Astrocyte (in vitro differentiated cells and primary cell): ENCODE data around the gene MX2.

Experiments
- CTCF ChIP-seq: IDR thresholded peaks from 2 replicates; pipeline ENCODE4 v1.5.1; 2011; ENCODE audit warnings: low read depth, mild to moderate bottlenecking, inconsistent platforms, low read length, moderate library complexity; ENCODE audit not compliant: insufficient read depth
- EZH2 ChIP-seq: IDR thresholded peaks from 2 replicates; pipeline ENCODE4 v1.6.1; 2012; ENCODE audit warnings: mild to moderate bottlenecking, low read length, inconsistent platforms; ENCODE audit not compliant: insufficient read depth

GRCh38 chr21:41360072-41360821 is 1.6 kb upstream of the MX2 start:
- TF ChIP-seq EZH2 (no peak), CTCF (no peak)
